HL-60 (cell line): ENCODE data around the gene TBC1D5.
"Not testable (repeated sequence)": the region's sequence is repeated elsewhere in the genome, so short reads cannot be mapped to it uniquely, and the experiment has no call there.

Experiments
- DNase-seq, 2 experiments: peaks; one replicate each; pipeline ENCODE4 v3.0.0-alpha.2; 2010 to 2020; ENCODE audit warnings: low read depth in 1 of 2, low spot score in 1 of 2
- H3K27ac ChIP-seq: fragments of 250-450 bp; sonication (Bioruptor Pico); replicated peaks from 2 replicates; pipeline ENCODE4 v1.5.1; 2020; ENCODE audit warnings: mild to moderate bottlenecking, moderate library complexity
- H3K27me3 ChIP-seq: fragments of 250-450 bp; sonication (Bioruptor Pico); 2 replicates; pipeline ENCODE4 v1.5.1; 2021; ENCODE audit warnings: mild to moderate bottlenecking, moderate library complexity; ENCODE audit not compliant: insufficient read depth, poor library complexity, severe bottlenecking
- H3K4me3 ChIP-seq: replicated peaks from 2 replicates; pipeline ENCODE4 v1.5.1; 2011; ENCODE audit warnings: mild to moderate bottlenecking, control low read depth, low read length; ENCODE audit not compliant: insufficient read depth
- GABPA ChIP-seq: IDR thresholded peaks from 2 replicates; pipeline ENCODE4 v1.6.1; 2012; ENCODE audit warnings: low read depth
- POLR2AphosphoS5 ChIP-seq: IDR thresholded peaks from 2 replicates; pipeline ENCODE4 v1.6.1; 2012; ENCODE audit warnings: low read depth
- SPI1 ChIP-seq: IDR thresholded peaks from 2 replicates; pipeline ENCODE4 v1.6.1; 2012; ENCODE audit warnings: low read depth, mild to moderate bottlenecking, borderline replicate concordance
- TF ChIP-seq, protein P1 (sequence below): IDR thresholded peaks from one replicate; pipeline ENCODE4 v1.5.1; 2011; ENCODE audit warnings: low read length, control low read depth, inconsistent platforms; ENCODE audit not compliant: insufficient read depth
- TF ChIP-seq, protein P2 (sequence below): IDR thresholded peaks from 2 replicates; pipeline ENCODE4 v1.6.1; 2012; ENCODE audit warnings: low read depth; ENCODE audit not compliant: insufficient replicate concordance

The TBC1D5 gene

DNA sequence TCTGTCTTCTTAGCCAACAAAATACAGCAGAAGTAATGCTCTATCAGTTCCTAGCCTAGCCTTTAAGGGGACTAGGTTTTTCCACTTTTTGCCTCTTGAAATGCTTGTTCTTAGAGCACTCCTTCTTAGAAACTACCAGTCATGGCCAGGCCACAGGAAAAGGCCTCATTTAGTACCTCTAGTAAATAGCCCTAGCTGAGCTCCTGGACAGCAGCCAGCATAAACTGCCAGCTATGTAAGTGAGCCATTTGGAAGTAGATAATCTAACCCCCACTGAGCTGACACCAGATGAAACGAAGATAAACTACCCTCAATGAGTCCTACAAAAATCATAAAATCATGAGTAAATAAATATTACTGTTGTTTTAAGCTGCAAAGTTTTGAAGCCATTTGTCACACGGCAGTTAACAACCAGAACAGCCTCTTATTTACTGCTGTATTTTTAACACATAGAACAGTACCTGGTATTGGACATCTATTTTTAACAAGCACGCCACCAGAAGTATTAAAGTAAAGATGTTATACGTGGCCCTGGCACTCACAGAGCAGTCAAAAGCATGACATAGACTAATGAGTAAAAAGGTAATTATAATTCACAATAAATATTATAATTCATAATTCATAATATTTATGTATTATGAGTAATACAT is 12.0 kb downstream of the TBC1D5 start:
- H3K27me3 ChIP-seq = no peaks in the 10 kb centered on the region
- DNase-seq = no peak
- H3K4me3 ChIP-seq = no peak overlapping the region
- TF ChIP-seq, protein P1, sequence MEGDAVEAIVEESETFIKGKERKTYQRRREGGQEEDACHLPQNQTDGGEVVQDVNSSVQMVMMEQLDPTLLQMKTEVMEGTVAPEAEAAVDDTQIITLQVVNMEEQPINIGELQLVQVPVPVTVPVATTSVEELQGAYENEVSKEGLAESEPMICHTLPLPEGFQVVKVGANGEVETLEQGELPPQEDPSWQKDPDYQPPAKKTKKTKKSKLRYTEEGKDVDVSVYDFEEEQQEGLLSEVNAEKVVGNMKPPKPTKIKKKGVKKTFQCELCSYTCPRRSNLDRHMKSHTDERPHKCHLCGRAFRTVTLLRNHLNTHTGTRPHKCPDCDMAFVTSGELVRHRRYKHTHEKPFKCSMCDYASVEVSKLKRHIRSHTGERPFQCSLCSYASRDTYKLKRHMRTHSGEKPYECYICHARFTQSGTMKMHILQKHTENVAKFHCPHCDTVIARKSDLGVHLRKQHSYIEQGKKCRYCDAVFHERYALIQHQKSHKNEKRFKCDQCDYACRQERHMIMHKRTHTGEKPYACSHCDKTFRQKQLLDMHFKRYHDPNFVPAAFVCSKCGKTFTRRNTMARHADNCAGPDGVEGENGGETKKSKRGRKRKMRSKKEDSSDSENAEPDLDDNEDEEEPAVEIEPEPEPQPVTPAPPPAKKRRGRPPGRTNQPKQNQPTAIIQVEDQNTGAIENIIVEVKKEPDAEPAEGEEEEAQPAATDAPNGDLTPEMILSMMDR = no peak
- TF ChIP-seq GABPA = no peak
- no peak overlapping the region for H3K27ac ChIP-seq

DNA sequence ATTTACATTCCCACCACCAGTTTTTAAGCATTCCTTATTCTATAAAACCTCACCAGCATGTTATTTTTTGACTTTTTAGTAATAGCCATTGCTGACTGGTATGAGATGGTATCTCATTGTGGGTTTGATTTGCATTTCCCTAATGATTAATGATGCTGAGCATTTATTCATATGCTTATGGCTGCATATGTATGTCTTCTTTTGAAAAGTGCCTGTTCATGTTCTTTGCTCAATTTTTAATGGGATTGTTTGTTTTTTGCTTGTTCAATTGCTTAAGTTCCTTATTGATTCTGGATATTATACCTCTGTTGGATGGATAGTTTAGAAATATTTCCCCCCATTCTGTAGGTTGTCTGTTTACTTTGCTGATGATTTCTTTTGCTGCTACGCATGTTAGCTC is 16.1 kb downstream of the TBC1D5 start:
- no peak for DNase-seq
- H3K4me3 ChIP-seq = no peak overlapping the region
- no peak overlapping the region for H3K27ac ChIP-seq
- TF ChIP-seq, protein P1 = no peak
- TF ChIP-seq SPI1 (no peak), GABPA (no peak), POLR2AphosphoS5 (no peak)
- TF ChIP-seq, protein P2, sequence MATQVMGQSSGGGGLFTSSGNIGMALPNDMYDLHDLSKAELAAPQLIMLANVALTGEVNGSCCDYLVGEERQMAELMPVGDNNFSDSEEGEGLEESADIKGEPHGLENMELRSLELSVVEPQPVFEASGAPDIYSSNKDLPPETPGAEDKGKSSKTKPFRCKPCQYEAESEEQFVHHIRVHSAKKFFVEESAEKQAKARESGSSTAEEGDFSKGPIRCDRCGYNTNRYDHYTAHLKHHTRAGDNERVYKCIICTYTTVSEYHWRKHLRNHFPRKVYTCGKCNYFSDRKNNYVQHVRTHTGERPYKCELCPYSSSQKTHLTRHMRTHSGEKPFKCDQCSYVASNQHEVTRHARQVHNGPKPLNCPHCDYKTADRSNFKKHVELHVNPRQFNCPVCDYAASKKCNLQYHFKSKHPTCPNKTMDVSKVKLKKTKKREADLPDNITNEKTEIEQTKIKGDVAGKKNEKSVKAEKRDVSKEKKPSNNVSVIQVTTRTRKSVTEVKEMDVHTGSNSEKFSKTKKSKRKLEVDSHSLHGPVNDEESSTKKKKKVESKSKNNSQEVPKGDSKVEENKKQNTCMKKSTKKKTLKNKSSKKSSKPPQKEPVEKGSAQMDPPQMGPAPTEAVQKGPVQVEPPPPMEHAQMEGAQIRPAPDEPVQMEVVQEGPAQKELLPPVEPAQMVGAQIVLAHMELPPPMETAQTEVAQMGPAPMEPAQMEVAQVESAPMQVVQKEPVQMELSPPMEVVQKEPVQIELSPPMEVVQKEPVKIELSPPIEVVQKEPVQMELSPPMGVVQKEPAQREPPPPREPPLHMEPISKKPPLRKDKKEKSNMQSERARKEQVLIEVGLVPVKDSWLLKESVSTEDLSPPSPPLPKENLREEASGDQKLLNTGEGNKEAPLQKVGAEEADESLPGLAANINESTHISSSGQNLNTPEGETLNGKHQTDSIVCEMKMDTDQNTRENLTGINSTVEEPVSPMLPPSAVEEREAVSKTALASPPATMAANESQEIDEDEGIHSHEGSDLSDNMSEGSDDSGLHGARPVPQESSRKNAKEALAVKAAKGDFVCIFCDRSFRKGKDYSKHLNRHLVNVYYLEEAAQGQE = no peak
- H3K27me3 ChIP-seq = no peaks in the 10 kb centered on the region

DNA sequence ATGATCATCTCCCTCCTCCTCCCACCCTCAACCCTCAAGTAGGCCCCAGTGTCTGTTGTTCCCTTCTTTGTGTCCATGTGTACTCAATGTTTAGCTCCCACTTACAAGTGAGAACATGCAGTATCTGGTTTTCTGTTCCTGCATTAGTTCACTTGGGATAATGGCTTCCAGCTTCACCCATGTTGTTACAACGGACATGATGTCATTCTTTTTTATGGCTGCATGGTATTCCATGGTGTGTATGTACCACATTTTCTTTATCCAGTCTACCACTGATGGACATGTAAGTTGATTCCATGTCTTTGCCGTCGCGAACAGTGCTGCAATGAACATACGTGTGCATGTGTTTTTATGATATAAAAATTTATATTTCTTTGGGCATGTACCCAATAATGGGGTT is 16.6 kb downstream of the TBC1D5 start:
- H3K27me3 ChIP-seq = not testable (repeated sequence)

DNA sequence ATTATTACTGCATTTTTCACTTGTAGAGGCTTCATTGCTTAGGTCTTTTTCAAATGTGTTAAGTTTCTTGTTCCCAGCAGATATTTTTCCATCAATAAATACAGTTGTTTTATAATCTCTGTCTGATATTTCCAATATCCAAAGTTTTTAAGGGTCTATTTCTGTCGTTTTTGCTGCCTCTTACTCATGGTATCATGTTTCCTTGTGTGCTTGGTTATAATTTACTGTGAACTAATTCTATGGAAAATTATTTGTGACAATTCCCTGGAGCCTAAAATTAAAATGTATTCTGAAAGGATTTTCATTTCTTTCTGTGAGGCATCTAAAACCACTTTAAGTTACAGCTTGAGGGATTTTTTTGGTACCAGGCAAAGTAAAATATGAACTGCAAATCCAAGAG is 17.5 kb downstream of the TBC1D5 start:
- no peak overlapping the region for H3K4me3 ChIP-seq
- TF ChIP-seq, protein P1 = no peak
- no peak for TF ChIP-seq GABPA
- no peak for TF ChIP-seq POLR2AphosphoS5
- TF ChIP-seq, protein P2 = no peak
- no peak for DNase-seq

More for the DNA sequence above, 16.6 kb downstream of the TBC1D5 start:
- not testable (repeated sequence) for DNase-seq, H3K4me3 ChIP-seq, H3K27ac ChIP-seq

More for the DNA sequence above, 17.5 kb downstream of the TBC1D5 start:
- H3K27ac ChIP-seq = no peak overlapping the region
- no peaks in the 10 kb centered on the region for H3K27me3 ChIP-seq
